Upper lobe of left lung (tissue), 4 donors: ENCODE results near the gene IRAK4.

Experiments used
- POLR2AphosphoS5 ChIP-seq, 2 donors: sonication (generic); formaldehyde crosslinking; IDR thresholded peaks; one replicate each; pipeline ENCODE4 v1.5.1; 2017; ENCODE audit warnings: antibody characterized with exemption in 2 of 2
- TF ChIP-seq, protein P1 (sequence below), 6 experiments: fragments of 450-650 bp in 4 of 6; fragments of 200-600 bp in 2 of 6; sonication (generic) in 2 of 6; IDR thresholded peaks; one replicate each; pipeline ENCODE4 v1.5.1; 2016 to 2019; ENCODE audit warnings: antibody characterized with exemption in 6 of 6

- TF ChIP-seq POLR2AphosphoS5 (IDR thresholded peaks at IDR 0.05) = no peak
- TF ChIP-seq, protein P1, sequence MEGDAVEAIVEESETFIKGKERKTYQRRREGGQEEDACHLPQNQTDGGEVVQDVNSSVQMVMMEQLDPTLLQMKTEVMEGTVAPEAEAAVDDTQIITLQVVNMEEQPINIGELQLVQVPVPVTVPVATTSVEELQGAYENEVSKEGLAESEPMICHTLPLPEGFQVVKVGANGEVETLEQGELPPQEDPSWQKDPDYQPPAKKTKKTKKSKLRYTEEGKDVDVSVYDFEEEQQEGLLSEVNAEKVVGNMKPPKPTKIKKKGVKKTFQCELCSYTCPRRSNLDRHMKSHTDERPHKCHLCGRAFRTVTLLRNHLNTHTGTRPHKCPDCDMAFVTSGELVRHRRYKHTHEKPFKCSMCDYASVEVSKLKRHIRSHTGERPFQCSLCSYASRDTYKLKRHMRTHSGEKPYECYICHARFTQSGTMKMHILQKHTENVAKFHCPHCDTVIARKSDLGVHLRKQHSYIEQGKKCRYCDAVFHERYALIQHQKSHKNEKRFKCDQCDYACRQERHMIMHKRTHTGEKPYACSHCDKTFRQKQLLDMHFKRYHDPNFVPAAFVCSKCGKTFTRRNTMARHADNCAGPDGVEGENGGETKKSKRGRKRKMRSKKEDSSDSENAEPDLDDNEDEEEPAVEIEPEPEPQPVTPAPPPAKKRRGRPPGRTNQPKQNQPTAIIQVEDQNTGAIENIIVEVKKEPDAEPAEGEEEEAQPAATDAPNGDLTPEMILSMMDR (IDR thresholded peaks at IDR 0.05) = no peak
These were observed 67.9 kb downstream of the IRAK4 start for GRCh38 chr12:43826681-43827080.
